ENCODE data around the gene PHF2. TPM values are rescaled to one million over a fixed set of nuclear protein-coding genes. Genes with fewer than 3 reads are reported as not detected.
A peak's percentile ranks its signal among the peaks of the same experiment; 100 is the strongest.

PHF2 gene
- polyA plus RNA-seq, 3 donors = 0.40 to 16.0 (median 0.97) TPM

- Mint-ChIP-seq H3K4me1 (peaks cover 7% of the 10 kb centered on the region), H3K9me3 (peaks cover 0 to 3% (median 0%) of the 10 kb centered on the region in 7 donors), H3K4me3 (no peak overlapping the region), H3K36me3 (peaks cover 8 to 11% of the 10 kb centered on the region in 2 donors), H3K27ac (peak overlapping the region in 1 of 7 donors; percentile 78), H3K27me3 (ENCODE audit: low read depth in 3 of 3) (no peaks in the 10 kb centered on the region)
- intact Hi-C loops (cut with micrococcal nuclease) = no loop called here
- no peak overlapping the region for H3K27ac ChIP-seq (ENCODE audit: low read depth in 1 of 2, low read length in 2 of 2)
- no peak overlapping the region for H3K4me2 ChIP-seq (replicated peaks; ENCODE audit: extremely low read depth, low read length, poor library complexity, severe bottlenecking)
- no peak for TF ChIP-seq CTCF (IDR thresholded peaks at IDR 0.05)
- H3K27me3 ChIP-seq (ENCODE audit: control insufficient read depth in 2 of 2, insufficient read depth in 2 of 2, low read length in 2 of 2) = no peaks in the 10 kb centered on the region
- H3K79me2 ChIP-seq (ENCODE audit: insufficient read depth, low read length) = peaks cover 53% of the 10 kb centered on the region
- H2AFZ ChIP-seq (ENCODE audit: insufficient read depth, low read depth, low read length, poor library complexity, severe bottlenecking) = no peak overlapping the region
- DNase-seq = no peak
- H3K4me1 ChIP-seq (ENCODE audit: control insufficient read depth in 1 of 2, insufficient read depth in 2 of 2, low read length in 2 of 2) = no peaks in the 10 kb centered on the region
- WGBS (ENCODE audit: insufficient coverage) = 97% methylated on average over 19 of the region's 19 CpGs
- H3K4me3 ChIP-seq (replicated peaks in 1 of 3; ENCODE audit: low read depth in 2 of 3, low read length in 3 of 3) = no peak overlapping the region
- peaks cover 99% of the 10 kb centered on the region for H4K20me1 ChIP-seq (ENCODE audit: insufficient read depth, low read length)
- peaks cover 0 to 6% of the 10 kb centered on the region in 2 donors for H3K36me3 ChIP-seq (replicated peaks in 1 of 2; ENCODE audit: control insufficient read depth in 1 of 2, insufficient read depth in 2 of 2, low read length in 2 of 2)
- H3K9me3 ChIP-seq (replicated peaks in 1 of 2; ENCODE audit: control insufficient read depth in 1 of 2, insufficient read depth in 1 of 2, low read length in 2 of 2) = no peaks in the 10 kb centered on the region
- no peak overlapping the region for H3K9ac ChIP-seq (ENCODE audit: insufficient read depth, low read length, poor library complexity, severe bottlenecking)
Measured at GRCh38 chr9:93619272-93619775, 42.9 kb downstream of the PHF2 start.

GRCh38 chr9:93620041-93620506 is 43.7 kb downstream of the PHF2 start:
- 93% methylated on average over 8 of the region's 8 CpGs for WGBS (ENCODE audit: insufficient coverage)
- Histone ChIP-seq H3K79me2 (ENCODE audit: insufficient read depth, low read length) (peaks cover 52% of the 10 kb centered on the region), H4K20me1 (ENCODE audit: insufficient read depth, low read length) (peaks cover 99% of the 10 kb centered on the region), H3K4me1 (ENCODE audit: control insufficient read depth in 1 of 2, insufficient read depth in 2 of 2, low read length in 2 of 2) (no peaks in the 10 kb centered on the region), H3K27ac (ENCODE audit: low read depth in 1 of 2, low read length in 2 of 2) (no peak overlapping the region), H3K36me3 (replicated peaks in 1 of 2; ENCODE audit: control insufficient read depth in 1 of 2, insufficient read depth in 2 of 2, low read length in 2 of 2) (peaks cover 0 to 5% of the 10 kb centered on the region in 2 donors), H3K9me3 (replicated peaks in 1 of 2; ENCODE audit: control insufficient read depth in 1 of 2, insufficient read depth in 1 of 2, low read length in 2 of 2) (no peaks in the 10 kb centered on the region), H3K4me3 (replicated peaks in 1 of 3; ENCODE audit: low read depth in 2 of 3, low read length in 3 of 3) (no peak overlapping the region), H3K27me3 (ENCODE audit: control insufficient read depth in 2 of 2, insufficient read depth in 2 of 2, low read length in 2 of 2) (no peaks in the 10 kb centered on the region), H3K9ac (ENCODE audit: insufficient read depth, low read length, poor library complexity, severe bottlenecking) (no peak overlapping the region), H3K4me2 (replicated peaks; ENCODE audit: extremely low read depth, low read length, poor library complexity, severe bottlenecking) (no peak overlapping the region), H2AFZ (ENCODE audit: insufficient read depth, low read depth, low read length, poor library complexity, severe bottlenecking) (no peak overlapping the region)
- intact Hi-C loops (cut with micrococcal nuclease) = no loop called here
- H3K9me3 Mint-ChIP-seq = peaks cover 0 to 3% (median 0%) of the 10 kb centered on the region in 7 donors
- peaks cover 7% of the 10 kb centered on the region for H3K4me1 Mint-ChIP-seq
- peak overlapping the region in 3 of 7 donors; percentile 4 to 71 (median 52) for H3K27ac Mint-ChIP-seq
- no peak for DNase-seq
- H3K27me3 Mint-ChIP-seq (ENCODE audit: low read depth in 3 of 3) = no peaks in the 10 kb centered on the region
- TF ChIP-seq CTCF (IDR thresholded peaks at IDR 0.05) = no peak
- no peak overlapping the region for H3K4me3 Mint-ChIP-seq
- peaks cover 8 to 11% of the 10 kb centered on the region in 2 donors for H3K36me3 Mint-ChIP-seq

Data from CD14-positive monocyte (primary cell).